Left ventricle myocardium inferior (tissue), 1 donor: ENCODE data around the gene G0S2. TPM values are rescaled to one million over a fixed set of nuclear protein-coding genes. Genes with fewer than 3 reads are reported as not detected.

Source experiments
- DNase-seq: peaks from one replicate; pipeline ENCODE4 v3.0.0-alpha.2; 2020
- H3K27ac ChIP-seq: fragments of 200-600 bp; replicated peaks from 2 replicates; pipeline ENCODE4 v1.8.0; 2021
- H3K27me3 ChIP-seq: fragments of 200-600 bp; 2 replicates; pipeline ENCODE4 v1.8.0; 2021; ENCODE audit warnings: low read depth
- H3K36me3 ChIP-seq: fragments of 200-600 bp; 2 replicates; pipeline ENCODE4 v1.8.0; 2021
- H3K4me1 ChIP-seq: fragments of 200-600 bp; 2 replicates; pipeline ENCODE4 v1.8.0; 2021
- H3K4me3 ChIP-seq: fragments of 200-600 bp; 2 replicates; pipeline ENCODE4 v1.8.0; 2021; ENCODE audit warnings: mild to moderate bottlenecking, moderate library complexity
- H3K9me3 ChIP-seq: fragments of 200-600 bp; replicated peaks from 2 replicates; pipeline ENCODE4 v1.8.0; 2021
- CTCF ChIP-seq: fragments of 200-600 bp; IDR thresholded peaks from 2 replicates; pipeline ENCODE4 v1.8.0; 2021; ENCODE audit warnings: antibody characterized with exemption, mild to moderate bottlenecking, borderline replicate concordance
- intact Hi-C: fragments of 100-400 bp; cut with micrococcal nuclease; formaldehyde crosslinking; loops from one replicate; pipeline ENCODE4 v1.11.0; 2022
- total RNA-seq: library from RNA; stranded (reverse); fragmentation: NEBNext Ultra II Directional; extraction: Animal tissue kit (Norgen Biotek cat#: 25700); gene quantifications from one replicate; pipeline ENCODE4 v1.2.1, GENCODE V29; 2021
- donor health status: DM: no; HTN: yes; CAD: no; lungs with severe emphysema.

The G0S2 gene
- total RNA-seq, 1 donor from 2014 or later = 307 TPM

- DNase-seq = no peak
- no peak for TF ChIP-seq CTCF
- peak overlapping the region; percentile 90 for H3K27ac ChIP-seq
- H3K4me3 ChIP-seq = no peak overlapping the region
- H3K9me3 ChIP-seq = no peaks in the 10 kb centered on the region
- H3K27me3 ChIP-seq = no peaks in the 10 kb centered on the region
- no peaks in the 10 kb centered on the region for H3K36me3 ChIP-seq
- intact Hi-C loops = no loop called here
- peaks cover 100% of the 10 kb centered on the region for H3K4me1 ChIP-seq
Measured at GRCh38 chr1:209645574-209646452, 29.4 kb upstream of the G0S2 start.

- Histone ChIP-seq H3K4me1 (peaks cover 100% of the 10 kb centered on the region), H3K27me3 (no peaks in the 10 kb centered on the region), H3K4me3 (no peak overlapping the region), H3K27ac (peak overlapping the region; percentile 90), H3K9me3 (no peaks in the 10 kb centered on the region), H3K36me3 (no peaks in the 10 kb centered on the region)
- intact Hi-C loops = no loop called here
- peak; percentile 21 for TF ChIP-seq CTCF
- DNase-seq = no peak
Measured at GRCh38 chr1:209646558-209646957, 28.7 kb upstream of the G0S2 start.

GRCh38 chr1:209647156-209647555 lies 28.1 kb upstream of the G0S2 start:
- Histone ChIP-seq H3K27me3 (no peaks in the 10 kb centered on the region), H3K4me1 (peaks cover 95% of the 10 kb centered on the region), H3K9me3 (no peaks in the 10 kb centered on the region), H3K4me3 (no peak overlapping the region), H3K36me3 (no peaks in the 10 kb centered on the region), H3K27ac (peak overlapping the region; percentile 90)
- no peak for DNase-seq
- no peak for TF ChIP-seq CTCF
- intact Hi-C loops = no loop called here

- Histone ChIP-seq H3K36me3 (no peaks in the 10 kb centered on the region), H3K27ac (peak overlapping the region; percentile 90), H3K4me1 (peaks cover 95% of the 10 kb centered on the region), H3K27me3 (no peaks in the 10 kb centered on the region), H3K9me3 (no peaks in the 10 kb centered on the region), H3K4me3 (no peak overlapping the region)
- no peak for TF ChIP-seq CTCF
- intact Hi-C loops = no loop called here
- no peak for DNase-seq
Measured at GRCh38 chr1:209648346-209648745, 26.9 kb upstream of the G0S2 start.

GRCh38 chr1:209648931-209649776 lies 26.1 kb upstream of the G0S2 start:
- Histone ChIP-seq H3K27me3 (no peaks in the 10 kb centered on the region), H3K27ac (peak overlapping the region; percentile 90), H3K9me3 (no peaks in the 10 kb centered on the region), H3K36me3 (no peaks in the 10 kb centered on the region), H3K4me3 (no peak overlapping the region), H3K4me1 (peaks cover 95% of the 10 kb centered on the region)
- DNase-seq = no peak
- no peak for TF ChIP-seq CTCF
- intact Hi-C loops = no loop called here
